ENCODE measurements around the gene TNFRSF18. TPM values are rescaled to one million over a fixed set of nuclear protein-coding genes. Genes with fewer than 3 reads are reported as not detected.

TNFRSF18 gene
- total RNA-seq, 1 donor: not detected

DNA sequence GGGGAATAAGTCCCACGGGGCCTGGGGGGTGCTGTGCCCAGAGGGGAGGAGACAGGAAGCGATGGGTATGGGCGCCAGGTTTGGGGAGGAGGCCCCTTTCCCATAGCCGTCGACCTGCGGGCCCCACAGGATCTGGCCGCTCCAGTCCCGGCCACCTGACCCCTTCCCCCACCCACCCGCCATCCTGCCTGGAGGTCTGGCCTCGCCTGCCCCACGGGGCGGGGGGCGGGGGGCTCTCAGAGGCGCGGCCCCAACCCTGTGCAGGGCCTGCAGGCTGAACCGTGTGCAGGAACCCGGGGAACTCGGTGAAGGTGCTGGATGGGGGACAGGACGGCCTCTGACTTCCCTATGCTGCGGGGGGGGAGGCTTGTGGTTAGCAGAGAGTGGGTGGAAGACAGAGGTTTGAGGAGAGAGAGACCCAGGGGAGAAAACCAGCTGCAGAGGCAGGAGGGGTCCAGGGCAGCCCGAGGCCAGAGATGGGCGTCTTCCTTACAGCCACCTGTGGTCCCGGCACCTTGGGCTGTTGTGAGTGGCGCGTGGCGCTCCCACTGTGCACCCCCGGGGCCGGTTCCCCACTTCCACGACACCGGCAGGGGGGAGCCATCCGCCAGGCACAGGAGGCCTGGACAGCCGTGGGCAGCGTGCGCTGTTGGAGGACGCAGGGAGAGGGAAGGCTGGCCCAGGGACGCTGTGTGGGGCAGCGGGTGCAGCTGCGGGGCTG is 2.5 kb upstream of the TNFRSF18 start:
- no peaks in the 10 kb centered on the region for H3K9me3 ChIP-seq (ENCODE audit: low read depth, low read length)
- H3K27ac ChIP-seq (ENCODE audit: low read depth, low read length): no peak overlapping the region
- no peaks in the 10 kb centered on the region for H4K20me1 ChIP-seq (ENCODE audit: insufficient read depth, low read length)
- TF ChIP-seq, protein P1, sequence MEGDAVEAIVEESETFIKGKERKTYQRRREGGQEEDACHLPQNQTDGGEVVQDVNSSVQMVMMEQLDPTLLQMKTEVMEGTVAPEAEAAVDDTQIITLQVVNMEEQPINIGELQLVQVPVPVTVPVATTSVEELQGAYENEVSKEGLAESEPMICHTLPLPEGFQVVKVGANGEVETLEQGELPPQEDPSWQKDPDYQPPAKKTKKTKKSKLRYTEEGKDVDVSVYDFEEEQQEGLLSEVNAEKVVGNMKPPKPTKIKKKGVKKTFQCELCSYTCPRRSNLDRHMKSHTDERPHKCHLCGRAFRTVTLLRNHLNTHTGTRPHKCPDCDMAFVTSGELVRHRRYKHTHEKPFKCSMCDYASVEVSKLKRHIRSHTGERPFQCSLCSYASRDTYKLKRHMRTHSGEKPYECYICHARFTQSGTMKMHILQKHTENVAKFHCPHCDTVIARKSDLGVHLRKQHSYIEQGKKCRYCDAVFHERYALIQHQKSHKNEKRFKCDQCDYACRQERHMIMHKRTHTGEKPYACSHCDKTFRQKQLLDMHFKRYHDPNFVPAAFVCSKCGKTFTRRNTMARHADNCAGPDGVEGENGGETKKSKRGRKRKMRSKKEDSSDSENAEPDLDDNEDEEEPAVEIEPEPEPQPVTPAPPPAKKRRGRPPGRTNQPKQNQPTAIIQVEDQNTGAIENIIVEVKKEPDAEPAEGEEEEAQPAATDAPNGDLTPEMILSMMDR (IDR thresholded peaks at IDR 0.05; ENCODE audit: extremely low read depth, low read depth, low read length): no peak
- peaks cover 11% of the 10 kb centered on the region for H3K27me3 ChIP-seq (ENCODE audit: insufficient read depth, low read length)
- DNase-seq (ENCODE audit: insufficient read length, low spot score, missing footprints): peak; percentile 96
- H3K36me3 ChIP-seq (ENCODE audit: insufficient read depth, low read length): no peaks in the 10 kb centered on the region
- H3K4me1 ChIP-seq (ENCODE audit: insufficient read depth, low read length): peaks cover 13% of the 10 kb centered on the region
- no peak overlapping the region for H2AFZ ChIP-seq (ENCODE audit: low read length)
- peak overlapping the region; percentile 67 for H3K4me3 ChIP-seq (ENCODE audit: insufficient read depth, low read length)
- H3K79me2 ChIP-seq (ENCODE audit: insufficient read depth, low read length): no peaks in the 10 kb centered on the region
- H3K4me2 ChIP-seq (ENCODE audit: insufficient read depth, low read length): peak overlapping the region; percentile 84

DNA sequence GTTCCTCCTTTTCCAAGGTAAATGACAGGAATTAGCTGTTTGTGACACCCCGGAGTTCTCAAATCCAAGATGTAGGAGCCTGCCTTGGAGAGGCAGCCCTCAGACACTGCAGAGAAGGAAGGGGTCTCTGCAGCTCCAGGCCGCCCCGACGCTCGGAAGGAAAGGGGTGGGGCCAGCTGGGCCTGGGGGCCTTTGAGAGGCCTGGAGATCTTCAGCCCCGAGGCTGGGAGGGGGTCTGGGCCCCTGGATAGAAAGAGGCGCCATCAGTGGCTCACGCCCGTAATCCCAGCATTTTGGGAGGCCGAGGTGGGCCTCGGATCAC is 1.1 kb upstream of the TNFRSF18 start:
- Histone ChIP-seq H3K9me3 (ENCODE audit: low read depth, low read length) (no peaks in the 10 kb centered on the region), H3K79me2 (ENCODE audit: insufficient read depth, low read length) (no peaks in the 10 kb centered on the region), H4K20me1 (ENCODE audit: insufficient read depth, low read length) (no peaks in the 10 kb centered on the region), H3K27me3 (ENCODE audit: insufficient read depth, low read length) (peaks cover 11% of the 10 kb centered on the region), H2AFZ (ENCODE audit: low read length) (no peak overlapping the region), H3K36me3 (ENCODE audit: insufficient read depth, low read length) (no peaks in the 10 kb centered on the region), H3K4me3 (ENCODE audit: insufficient read depth, low read length) (no peak overlapping the region), H3K27ac (ENCODE audit: low read depth, low read length) (no peak overlapping the region), H3K4me1 (ENCODE audit: insufficient read depth, low read length) (peaks cover 13% of the 10 kb centered on the region), H3K4me2 (ENCODE audit: insufficient read depth, low read length) (peak overlapping the region; percentile 84)
- TF ChIP-seq, protein P1 (IDR thresholded peaks at IDR 0.05; ENCODE audit: extremely low read depth, low read depth, low read length): no peak
- DNase-seq (ENCODE audit: insufficient read length, low spot score, missing footprints): peak; percentile 48

DNA sequence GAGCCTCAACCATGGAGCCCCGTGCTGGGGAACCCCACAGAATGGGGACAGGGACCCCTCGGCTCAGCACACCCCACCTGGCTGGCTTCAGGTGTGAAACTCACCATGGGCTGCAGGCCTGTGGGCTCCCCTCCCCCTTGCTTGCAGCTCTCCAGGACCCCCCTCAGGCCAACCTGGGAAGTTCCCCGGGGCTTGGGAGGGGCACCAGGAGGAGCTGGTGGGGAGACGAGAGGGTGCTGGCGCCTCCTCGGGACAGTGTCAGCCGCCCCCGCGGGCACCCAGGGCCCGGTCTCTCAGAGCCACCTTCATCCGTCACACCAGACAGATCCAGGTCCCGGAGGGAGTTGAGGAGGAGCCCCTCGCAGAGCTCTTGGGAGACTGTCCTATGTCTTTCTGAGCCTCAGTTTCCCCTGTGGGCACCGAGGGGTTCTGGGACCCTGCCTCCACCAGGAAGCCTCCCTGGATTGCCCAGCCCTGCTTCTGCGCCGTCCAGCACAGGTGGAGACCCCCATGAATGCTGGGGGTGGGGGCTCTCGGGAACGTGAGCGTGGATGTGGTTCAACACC is 657 bp upstream of the TNFRSF18 start:
- no peaks in the 10 kb centered on the region for H4K20me1 ChIP-seq (ENCODE audit: insufficient read depth, low read length)
- peaks cover 11% of the 10 kb centered on the region for H3K27me3 ChIP-seq (ENCODE audit: insufficient read depth, low read length)
- no peaks in the 10 kb centered on the region for H3K79me2 ChIP-seq (ENCODE audit: insufficient read depth, low read length)
- no peak overlapping the region for H3K27ac ChIP-seq (ENCODE audit: low read depth, low read length)
- H3K36me3 ChIP-seq (ENCODE audit: insufficient read depth, low read length): no peaks in the 10 kb centered on the region
- no peak overlapping the region for H2AFZ ChIP-seq (ENCODE audit: low read length)
- H3K4me2 ChIP-seq (ENCODE audit: insufficient read depth, low read length): no peak overlapping the region
- DNase-seq (ENCODE audit: insufficient read length, low spot score, missing footprints): peak; percentile 91
- TF ChIP-seq, protein P1 (IDR thresholded peaks at IDR 0.05; ENCODE audit: extremely low read depth, low read depth, low read length): no peak
- no peaks in the 10 kb centered on the region for H3K9me3 ChIP-seq (ENCODE audit: low read depth, low read length)
- H3K4me3 ChIP-seq (ENCODE audit: insufficient read depth, low read length): no peak overlapping the region
- peaks cover 13% of the 10 kb centered on the region for H3K4me1 ChIP-seq (ENCODE audit: insufficient read depth, low read length)

DNA sequence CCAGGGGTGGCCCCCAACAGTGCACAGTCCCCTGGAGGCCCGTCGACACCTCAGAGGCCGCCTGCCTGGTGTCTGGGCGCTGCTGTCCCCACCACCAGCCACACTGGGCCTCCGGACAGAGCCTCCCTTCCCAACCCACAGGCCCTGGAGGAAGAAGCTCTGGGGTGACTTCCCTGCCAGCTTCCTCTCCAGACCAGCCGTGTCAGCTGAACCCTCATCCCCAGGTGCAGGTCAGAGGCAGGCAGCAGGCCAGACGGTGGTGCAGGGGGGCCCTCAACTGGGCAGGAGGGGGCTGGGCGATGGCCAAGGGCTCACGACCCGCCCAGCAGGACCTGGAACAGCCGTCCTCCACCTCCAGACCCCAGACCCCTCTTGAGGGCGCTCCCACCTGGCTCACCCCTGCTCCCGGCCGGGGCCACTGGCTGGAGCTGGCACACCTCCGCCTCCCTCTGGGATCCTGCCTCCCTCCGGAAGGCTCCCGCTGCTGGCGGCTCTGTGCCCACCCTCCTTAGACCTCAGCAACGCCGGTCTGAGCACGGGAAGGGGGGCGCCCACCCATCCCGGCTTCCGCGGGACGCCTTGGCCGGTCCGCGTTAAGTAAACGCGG is 520 bp downstream of the TNFRSF18 start:
- Histone ChIP-seq H3K27ac (ENCODE audit: low read depth, low read length) (no peak overlapping the region), H3K36me3 (ENCODE audit: insufficient read depth, low read length) (no peaks in the 10 kb centered on the region), H3K79me2 (ENCODE audit: insufficient read depth, low read length) (no peaks in the 10 kb centered on the region), H3K4me1 (ENCODE audit: insufficient read depth, low read length) (peaks cover 13% of the 10 kb centered on the region), H2AFZ (ENCODE audit: low read length) (no peak overlapping the region), H3K4me3 (ENCODE audit: insufficient read depth, low read length) (no peak overlapping the region), H3K4me2 (ENCODE audit: insufficient read depth, low read length) (peak overlapping the region; percentile 28), H3K27me3 (ENCODE audit: insufficient read depth, low read length) (peaks cover 11% of the 10 kb centered on the region), H4K20me1 (ENCODE audit: insufficient read depth, low read length) (no peaks in the 10 kb centered on the region), H3K9me3 (ENCODE audit: low read depth, low read length) (no peaks in the 10 kb centered on the region)
- peak; percentile 88 for DNase-seq (ENCODE audit: insufficient read length, low spot score, missing footprints)
- TF ChIP-seq, protein P1 (IDR thresholded peaks at IDR 0.05; ENCODE audit: extremely low read depth, low read depth, low read length): no peak
